Sciatic nerve (tissue), 2 donors: ENCODE measurements around the gene ATXN1. TPM values are rescaled to one million over a fixed set of nuclear protein-coding genes. Genes with fewer than 3 reads are reported as not detected.

Experiments used
- ATAC-seq: fragments of 200-7000 bp; cut with Tn5 transposase; one replicate; pipeline ENCODE4 v1.9.1; 2020; ENCODE audit warnings: mild to moderate bottlenecking, moderate library complexity
- DNase-seq: peaks from one replicate; pipeline ENCODE4 v3.0.0-alpha.2; 2020; ENCODE audit warnings: low spot score
- intact Hi-C: fragments of 100-400 bp; cut with DNase I; formaldehyde crosslinking; loops from one replicate; pipeline ENCODE4 v1.14.2; 2022
- total RNA-seq: library from RNA; stranded (reverse); fragmentation: NEBNext Ultra II Directional; extraction: Animal tissue kit (Norgen Biotek cat#: 25700); gene quantifications from one replicate; pipeline ENCODE4 v1.2.1, GENCODE V29; 2021
- donor health status: DM: no; HTN: no; CAD: no.
- donor health status: DM: no; HTN: no; CAD: no.

ATXN1 gene
- total RNA-seq, 1 donor from 2014 or later: 70.0 TPM

DNA sequence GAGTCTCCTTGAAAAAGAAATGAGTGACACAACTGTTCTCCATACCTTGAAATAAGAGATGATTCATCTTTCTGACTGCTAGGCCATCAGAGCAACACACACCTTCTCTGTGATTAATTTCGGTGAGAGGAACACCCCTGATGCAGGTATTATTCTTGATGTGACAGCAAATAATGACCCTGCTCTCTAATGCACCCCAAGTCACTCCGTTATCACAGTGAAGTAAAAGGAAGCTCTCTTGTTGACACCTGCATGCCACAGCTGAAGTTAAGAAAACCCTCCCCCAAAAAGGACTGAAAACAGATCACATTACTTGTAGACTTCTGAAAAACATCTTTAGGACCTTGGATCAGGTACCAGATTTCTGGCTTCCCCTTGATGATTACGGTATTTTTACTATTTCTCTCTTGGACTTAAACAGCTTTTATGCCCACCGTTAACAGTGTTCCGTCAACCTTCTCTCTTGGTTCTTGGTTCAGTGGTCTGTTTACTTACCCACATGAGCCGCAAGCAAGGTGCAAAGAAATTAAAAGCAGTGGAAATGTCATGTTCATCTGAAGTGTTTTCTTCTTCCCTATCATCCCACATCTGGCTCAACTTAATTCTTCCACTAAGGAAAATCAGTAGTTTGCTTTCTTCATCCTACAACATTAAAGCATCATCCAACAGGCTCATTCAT is 273.1 kb downstream of the ATXN1 start:
- intact Hi-C loops: no loop called here
- no peak for ATAC-seq
- no peak for DNase-seq

DNA sequence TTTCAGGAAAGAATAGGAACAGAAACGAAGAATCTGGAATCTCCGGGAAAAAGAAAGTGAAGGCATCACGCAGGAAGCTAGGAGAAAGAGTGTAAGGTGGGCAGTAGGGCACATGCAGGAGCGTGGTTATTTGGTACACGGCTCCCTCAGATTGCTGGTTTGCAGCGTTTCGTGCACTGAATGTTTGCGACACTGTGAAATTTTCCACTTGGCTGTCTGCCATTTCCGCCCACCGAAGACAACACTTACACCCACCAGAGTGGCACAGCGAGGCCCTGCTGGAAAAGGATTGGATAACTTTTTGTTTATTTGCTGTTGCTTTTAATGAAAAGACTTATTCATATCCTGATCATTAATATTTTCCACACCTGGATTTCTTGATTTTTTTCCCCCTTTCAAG is 274.6 kb downstream of the ATXN1 start:
- peak; percentile 64 for DNase-seq
- no peak for ATAC-seq
- intact Hi-C loops: no loop called here

DNA sequence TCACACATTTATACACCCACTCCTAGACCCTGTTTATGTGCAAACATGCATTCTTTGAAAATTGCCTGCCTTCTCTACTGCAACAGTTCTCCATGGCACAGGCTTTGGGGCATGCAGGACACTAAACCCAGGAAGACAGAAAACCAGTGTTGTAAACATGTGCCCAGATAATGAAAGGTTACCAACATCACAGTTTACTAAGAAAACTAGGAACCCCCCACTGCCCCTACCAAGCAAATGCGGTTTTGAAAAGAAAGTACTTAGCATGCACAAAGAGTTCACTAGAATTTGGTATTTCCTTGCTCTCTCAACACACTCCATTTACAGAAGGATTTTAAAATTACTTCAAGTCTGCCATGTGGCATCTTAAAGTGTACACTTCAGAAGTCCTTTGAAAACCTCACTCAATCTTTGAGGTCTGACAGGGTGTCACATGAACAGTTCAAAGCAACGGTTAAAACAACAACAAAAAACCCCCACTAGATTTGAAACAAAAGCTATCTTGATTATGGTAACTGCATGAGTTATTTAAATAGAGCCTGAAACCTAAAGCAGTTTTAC is 277.9 kb downstream of the ATXN1 start:
- ATAC-seq: no peak
- no peak for DNase-seq

DNA sequence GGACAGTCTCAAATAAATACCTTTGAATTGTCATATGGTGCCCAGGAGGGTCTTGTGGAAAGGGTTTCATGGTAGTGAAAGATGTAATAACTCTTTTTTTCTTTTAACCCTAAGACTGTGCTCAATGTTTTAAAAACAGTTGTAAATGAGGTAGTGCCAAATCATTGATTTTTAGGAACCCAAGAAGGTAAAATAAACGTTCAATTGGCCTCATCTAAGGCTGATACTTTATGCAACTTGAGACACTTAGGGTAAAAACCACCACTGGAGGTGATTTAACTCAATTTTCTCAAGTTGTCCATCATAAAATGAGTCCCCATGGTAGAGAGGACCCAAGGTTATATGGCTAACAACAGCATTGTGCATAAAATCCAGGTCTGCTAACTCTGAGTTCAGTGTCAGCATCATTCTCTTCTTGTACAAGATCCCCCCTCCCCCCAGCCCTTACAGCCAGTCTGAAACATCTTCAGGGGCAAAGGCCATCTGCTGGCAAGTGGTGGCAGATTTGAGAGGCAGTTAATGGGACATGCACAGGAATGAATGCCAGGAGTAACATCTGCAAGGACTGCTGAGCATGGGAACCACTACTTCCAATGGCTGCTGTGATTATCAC is 278.5 kb downstream of the ATXN1 start:
- no peak for ATAC-seq
- intact Hi-C loops: no loop called here

More for the DNA sequence above, 277.9 kb downstream of the ATXN1 start:
- intact Hi-C loops: no loop called here

DNA sequence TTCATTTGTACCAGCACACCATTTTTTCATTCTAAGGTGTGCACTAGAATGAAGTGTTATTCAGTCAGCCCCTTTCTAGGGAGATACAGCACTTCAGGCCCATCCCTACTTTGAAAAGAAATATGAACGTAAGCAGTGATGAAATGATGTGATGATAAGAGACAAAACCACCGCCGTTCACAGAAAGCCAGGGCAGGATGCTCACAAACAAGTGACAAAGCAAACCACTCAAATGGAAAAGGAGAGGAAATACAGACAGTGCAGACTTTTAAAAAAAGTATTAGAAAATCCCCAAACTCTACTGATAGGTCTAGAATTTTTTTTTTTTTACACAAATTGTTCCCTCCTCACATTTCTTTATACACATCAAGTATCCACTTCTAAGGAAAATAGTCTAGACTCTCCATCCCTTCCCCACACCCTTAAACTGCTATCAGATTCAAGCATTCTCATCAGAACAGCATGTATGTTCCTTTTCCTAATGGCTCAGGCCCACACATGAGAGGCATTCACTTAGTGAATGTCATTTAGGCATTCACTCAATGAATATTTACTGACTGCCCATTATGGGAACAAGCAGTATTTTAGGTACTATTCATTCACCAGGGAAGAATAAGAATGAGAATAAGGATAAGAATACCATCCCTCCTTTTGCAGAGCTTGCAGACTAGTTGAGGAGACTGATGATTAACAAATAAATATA is 279.4 kb downstream of the ATXN1 start:
- ATAC-seq (no peak), DNase-seq (no peak)
- intact Hi-C loops: no loop called here

More for the DNA sequence above, 278.5 kb downstream of the ATXN1 start:
- no peak for DNase-seq

DNA sequence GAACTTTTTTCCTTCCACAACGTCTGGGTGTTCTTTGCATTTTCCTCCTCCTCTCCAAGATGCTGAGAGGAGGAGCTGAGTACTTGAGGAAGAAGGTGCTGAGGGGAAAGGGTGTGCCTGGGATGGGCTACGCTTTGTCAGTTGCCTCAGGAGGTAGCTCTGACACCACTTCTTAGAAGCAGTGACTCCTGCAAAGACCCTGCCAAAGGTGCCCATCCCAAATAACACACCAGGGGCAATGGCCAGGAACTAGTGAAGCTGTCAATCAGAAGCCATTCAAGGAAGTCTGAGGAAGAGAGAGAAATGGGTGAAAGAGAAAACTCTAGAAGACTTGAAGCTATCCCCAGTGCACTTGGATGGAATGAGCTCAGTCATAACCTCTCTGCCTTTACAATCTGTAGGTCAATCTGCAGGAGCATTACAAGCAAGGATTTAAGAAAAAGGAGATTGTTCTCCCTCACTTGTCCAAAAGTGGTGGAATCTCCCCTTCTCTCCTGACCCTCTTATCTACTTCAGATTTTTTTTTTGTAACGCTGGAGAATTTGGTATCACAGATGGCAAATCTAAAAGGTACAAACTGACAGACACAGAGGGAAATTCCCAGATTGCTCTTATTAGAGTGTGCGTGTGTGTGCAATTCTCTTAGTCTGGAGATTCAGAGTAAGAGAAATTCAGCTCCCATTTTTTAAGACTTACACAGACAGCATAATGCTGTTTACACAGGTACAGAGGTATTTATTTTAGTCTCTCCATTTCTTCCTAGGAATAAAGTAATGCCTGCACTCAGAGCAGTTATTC is 280.3 kb downstream of the ATXN1 start:
- ATAC-seq: no peak
- intact Hi-C loops: no loop called here

DNA sequence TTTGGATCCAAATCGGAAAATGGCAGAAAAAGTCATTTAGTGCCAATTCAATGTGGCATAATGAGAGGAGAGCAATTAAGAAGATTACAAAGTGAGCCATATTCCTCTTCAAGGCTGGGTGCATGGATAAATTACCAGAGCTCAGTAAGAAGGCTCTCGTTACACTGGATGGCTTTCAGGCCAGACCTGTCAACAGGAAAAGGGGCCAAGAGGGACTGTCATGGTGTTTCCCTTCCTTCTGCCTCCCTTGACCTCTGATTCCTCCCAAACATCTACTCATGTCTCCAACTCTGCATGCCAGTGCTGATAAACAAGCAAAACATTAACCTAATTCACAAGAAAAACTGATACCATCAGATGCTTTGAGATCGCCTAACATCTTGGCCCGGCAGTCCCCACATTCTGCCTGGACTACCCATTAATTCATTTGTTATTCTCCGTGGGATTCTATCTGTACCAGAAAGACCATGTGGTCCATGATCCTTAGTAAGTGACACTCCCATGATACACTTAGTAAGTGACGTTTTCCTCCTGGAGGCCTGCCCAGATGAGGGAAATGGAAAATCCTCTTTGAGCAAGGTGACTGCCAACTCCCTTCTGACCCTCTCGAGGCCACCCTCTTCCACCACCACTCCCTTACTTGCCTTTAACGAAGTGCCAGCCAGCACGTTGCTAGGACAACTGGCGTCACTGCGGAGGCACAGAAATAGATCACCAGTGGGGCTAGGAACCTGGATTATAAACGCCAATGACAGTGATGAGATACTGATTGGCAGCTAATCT is 283.7 kb downstream of the ATXN1 start:
- DNase-seq (no peak), ATAC-seq (no peak)
- intact Hi-C loops: loop anchor here (1.0 kb wide), 1 partner anchor 33 kb away; no protein-coding TSS in a partner anchor

More for the DNA sequence above, 280.3 kb downstream of the ATXN1 start:
- DNase-seq: no peak

DNA sequence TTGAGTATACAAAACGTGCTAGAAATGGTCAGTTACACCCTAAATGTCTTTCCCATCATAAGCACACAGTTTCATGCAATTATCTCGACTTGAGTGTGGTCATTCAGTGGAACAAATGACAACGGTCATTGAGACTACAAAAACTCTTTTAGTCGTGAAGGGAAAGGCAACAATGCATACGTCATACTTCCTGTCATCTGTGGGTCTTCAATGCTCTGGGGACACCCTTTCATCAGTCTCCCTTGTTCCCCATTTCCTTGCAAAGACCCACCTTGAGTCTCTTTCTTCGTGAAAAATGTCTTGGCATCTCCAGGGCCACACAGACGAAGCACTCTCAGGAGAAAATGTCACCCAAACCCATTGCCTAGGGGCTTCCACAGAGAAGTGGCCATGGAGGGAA is 284.4 kb downstream of the ATXN1 start:
- DNase-seq (no peak), ATAC-seq (no peak)
- intact Hi-C loops: loop anchor here (1.0 kb wide), 1 partner anchor 33 kb away; no protein-coding TSS in a partner anchor

DNA sequence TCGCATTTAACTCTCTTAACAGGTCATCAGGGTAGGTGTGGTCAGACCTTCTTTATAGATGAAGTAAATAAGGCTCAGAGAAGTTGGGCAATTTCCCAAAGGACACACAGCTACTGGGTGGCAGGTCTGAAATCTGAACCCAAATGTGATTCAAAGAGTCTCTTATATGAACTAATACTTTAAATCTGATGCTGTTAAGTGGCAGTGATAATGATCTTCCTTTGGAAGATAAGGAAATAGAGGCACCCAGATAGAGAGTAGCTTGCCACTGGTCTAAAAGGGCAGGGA is 285.8 kb downstream of the ATXN1 start:
- ATAC-seq (no peak), DNase-seq (no peak)
- intact Hi-C loops: no loop called here

DNA sequence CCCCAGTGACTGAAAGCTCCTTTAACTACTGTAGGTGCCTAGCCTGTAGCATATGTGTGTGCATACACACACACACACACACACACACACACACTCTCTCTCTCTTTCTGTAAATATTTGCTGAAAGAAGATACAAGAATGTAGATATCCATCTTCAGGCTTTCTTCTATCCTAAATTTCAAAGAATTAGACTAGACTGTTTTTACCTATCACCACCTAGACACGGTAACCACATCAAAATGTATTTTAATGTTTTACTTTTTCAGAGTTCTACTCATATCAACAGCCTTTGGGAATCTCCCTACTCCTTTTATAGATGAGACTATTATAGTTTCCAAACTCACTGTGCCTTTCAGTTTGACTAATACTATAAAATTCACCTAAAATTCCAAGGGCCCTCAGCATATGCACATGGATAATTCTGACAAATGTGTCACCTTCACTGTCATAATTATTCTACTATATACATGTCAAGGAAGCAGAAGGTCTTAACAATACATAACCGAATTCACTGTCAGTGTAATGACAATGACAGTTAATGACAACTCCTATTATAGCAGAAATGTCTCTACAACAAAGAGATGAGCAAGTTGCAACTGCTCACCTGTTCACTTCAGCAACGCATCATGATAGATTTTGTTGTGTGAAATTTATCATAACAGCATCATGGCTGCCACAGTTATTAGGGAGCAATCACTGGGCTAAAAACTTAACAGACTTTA is 286.3 kb downstream of the ATXN1 start:
- DNase-seq (no peak), ATAC-seq (no peak)
- intact Hi-C loops: no loop called here

DNA sequence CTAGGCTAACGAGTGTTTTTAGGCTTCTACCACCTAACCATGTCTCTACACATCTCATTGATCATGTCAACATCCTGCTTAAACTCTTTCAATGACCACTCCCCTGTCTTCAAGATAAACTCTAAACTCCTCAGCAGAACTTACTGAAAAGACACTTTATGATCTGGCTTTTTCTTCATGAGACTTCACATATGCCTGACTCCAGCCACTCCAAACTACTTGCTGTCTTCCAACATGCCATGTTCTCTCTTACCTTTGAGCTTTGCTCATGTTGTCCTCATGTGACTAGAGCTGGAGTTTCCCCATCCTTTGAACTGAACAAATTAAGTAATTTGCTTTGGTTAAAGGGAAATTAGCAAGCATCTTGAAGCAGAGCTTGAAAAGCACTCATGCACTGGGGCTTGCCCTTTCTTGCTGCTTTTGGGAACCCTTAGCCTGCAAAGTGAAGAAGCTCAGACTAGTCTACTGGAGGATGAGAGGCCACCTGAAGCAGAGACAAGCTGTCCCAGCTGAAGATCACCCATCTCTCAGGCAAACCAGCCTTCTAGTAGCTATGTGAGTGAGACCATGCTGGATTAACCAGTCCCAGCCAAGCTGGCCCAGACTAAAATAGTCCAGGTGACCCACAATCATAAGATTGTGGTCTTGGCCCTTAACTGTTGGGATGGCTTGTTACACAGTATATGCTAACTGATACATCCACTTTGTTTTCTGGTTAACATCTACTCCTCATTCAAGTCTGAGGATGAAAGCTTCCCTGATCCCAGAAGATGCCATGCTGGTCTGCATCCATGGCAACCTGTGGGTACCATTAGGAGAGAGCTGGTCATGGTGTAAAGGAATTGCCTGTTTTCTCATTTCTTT is 287.1 kb downstream of the ATXN1 start:
- intact Hi-C loops: no loop called here
- no peak for ATAC-seq
- no peak for DNase-seq

DNA sequence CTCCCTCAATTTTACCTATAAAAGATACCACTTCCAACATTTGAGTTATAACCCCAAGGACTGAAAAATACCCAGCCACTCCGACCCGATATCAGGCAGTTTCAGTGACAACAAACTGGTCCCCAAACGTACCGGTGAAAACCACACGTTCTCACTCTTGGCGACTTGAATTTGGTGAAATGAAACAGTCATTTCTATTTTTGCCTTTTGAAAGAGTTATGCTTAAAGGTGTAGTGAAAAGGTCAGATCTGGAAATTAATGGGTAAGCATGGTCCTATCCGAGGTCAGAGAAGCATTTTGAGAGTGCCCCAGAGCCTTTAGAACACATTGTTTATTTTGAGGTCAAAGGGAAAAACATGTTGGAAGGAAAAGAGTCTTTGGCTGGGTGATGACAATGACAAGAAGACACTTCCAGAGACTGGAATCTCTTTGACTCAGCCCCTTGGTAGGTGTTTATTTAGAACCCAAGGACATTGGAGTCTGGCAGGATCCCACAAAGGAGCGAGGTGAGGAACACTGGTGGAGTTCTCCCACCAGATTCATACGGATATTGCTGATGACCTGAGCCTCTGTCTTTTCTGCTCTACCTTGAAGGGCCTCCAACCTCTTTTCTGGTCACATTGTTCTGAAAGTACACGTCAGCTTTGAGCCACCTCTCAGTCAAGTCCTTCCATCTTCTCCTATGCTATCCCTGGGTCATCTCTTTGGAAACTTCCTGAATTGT is 287.9 kb downstream of the ATXN1 start:
- DNase-seq (no peak), ATAC-seq (no peak)
- intact Hi-C loops: no loop called here

DNA sequence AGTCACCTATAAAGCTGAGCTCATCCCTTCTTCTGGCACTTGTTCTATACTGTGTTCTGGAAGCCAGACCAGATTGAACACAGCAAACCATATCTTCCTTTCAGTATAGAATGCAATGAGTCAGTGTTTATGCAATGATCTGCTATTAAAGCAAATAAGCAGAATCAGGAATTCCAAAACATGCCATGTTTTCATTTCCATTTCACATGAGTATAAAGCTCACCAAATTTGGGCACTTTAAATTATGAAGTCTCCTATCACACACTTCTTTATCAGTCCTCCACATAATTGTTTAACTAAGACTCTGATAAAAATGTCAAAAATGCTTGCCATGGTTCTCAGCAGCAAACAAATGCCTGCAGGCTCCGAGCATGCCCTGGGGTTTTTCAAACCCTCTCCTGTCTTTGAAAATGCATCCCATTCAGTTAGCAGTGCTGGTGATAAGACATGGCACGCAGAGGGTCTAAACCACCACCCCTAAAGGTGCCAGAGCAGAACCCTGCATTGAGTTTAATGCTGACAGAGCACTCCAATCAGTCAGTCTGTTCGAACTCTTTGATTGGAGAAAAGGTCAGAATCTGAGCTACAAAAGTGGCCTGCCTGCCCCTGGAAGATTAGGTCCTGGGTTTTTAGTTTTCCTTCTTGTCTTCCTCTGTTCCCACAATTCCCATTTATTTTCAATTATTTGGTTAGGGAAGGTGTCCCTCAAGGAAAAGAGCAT is 288.8 kb downstream of the ATXN1 start:
- no peak for DNase-seq
- intact Hi-C loops: no loop called here
- no peak for ATAC-seq

DNA sequence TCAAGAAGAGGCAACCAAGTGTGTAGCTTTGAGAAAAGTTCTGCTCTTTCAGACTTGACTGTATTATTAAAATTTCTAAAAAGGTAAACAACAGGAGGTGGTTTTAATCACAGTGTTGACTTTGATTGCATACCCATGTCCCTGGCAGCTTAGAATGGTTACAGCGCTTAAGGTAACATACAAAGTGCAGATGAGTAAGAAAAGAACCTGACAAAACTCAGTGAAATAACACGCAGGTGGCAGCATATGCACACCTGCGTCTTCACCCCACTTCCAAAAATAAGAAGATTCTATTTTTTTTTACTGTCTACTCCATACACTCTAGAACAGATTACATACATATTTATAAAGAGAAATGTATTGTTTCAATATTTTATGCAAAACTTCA is 289.4 kb downstream of the ATXN1 start:
- DNase-seq (no peak), ATAC-seq (no peak)
- intact Hi-C loops: no loop called here

DNA sequence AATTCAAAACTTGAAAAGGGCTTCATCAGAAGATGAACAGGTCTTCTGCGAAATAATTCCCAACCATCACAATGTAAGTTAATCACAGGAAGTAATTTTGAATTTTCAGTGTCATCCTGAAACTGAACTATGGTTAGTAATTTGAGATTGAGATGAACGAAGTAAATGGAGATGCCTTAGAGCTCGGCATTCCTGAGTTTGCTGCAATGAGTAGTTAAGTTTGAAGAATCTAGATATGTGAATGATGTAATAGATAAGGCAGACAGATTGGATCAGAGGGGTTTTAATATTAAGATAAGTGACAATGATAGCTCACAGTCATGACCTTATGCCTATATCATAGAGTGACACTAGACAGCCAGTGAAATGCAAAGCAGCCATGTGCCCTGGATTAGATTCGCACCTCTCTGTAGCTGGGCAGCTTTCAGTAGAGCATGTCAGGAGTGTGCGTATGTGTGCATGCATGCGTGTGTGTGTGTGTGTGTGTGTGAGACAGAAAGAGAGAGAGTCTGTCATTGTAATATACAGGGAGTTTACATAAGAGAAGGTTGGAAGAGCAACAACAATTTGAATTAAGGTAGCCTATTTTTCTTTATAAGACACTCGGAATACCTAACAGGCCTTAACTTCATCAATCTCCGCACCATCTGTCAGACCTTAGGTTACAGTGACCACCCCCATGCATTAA is 289.9 kb downstream of the ATXN1 start:
- DNase-seq (no peak), ATAC-seq (no peak)
- intact Hi-C loops: no loop called here
